Measurements from ENCODE around the gene H1-8.

DNA sequence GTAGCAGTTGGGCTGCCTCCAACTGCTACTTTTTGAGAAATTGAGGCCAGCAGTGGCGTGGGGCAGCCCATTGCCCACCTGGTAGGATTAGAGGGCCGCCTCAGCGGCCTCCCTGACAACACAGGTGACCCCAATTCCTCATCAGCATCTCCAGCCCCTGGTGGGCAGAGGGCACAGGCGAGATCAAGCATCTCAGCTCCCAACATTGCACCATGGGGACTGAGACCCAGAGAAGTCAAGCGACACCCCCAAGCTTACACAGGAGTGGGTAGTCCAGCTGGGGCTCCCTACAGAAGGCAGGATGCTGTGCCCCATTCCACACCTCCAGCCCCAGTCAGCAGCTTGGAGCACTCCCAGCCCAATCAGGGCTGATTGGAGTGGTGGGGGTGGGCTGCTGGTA, 228 bp upstream of the H1-8 start:
- TF ChIP-seq, protein P1, sequence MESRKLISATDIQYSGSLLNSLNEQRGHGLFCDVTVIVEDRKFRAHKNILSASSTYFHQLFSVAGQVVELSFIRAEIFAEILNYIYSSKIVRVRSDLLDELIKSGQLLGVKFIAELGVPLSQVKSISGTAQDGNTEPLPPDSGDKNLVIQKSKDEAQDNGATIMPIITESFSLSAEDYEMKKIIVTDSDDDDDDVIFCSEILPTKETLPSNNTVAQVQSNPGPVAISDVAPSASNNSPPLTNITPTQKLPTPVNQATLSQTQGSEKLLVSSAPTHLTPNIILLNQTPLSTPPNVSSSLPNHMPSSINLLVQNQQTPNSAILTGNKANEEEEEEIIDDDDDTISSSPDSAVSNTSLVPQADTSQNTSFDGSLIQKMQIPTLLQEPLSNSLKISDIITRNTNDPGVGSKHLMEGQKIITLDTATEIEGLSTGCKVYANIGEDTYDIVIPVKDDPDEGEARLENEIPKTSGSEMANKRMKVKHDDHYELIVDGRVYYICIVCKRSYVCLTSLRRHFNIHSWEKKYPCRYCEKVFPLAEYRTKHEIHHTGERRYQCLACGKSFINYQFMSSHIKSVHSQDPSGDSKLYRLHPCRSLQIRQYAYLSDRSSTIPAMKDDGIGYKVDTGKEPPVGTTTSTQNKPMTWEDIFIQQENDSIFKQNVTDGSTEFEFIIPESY (CRISPR knock-in tag; IDR thresholded peaks at IDR 0.05): no peak
- TF ChIP-seq SMARCA4 (IDR thresholded peaks at IDR 0.05): no peak
- TF ChIP-seq NCOA1 (IDR thresholded peaks at IDR 0.05; ENCODE audit: low read depth): no peak
- no peak for TF ChIP-seq ZNF263 (CRISPR knock-in tag; IDR thresholded peaks at IDR 0.05; ENCODE audit: borderline replicate concordance)
- no peak for TF ChIP-seq MAFK (IDR thresholded peaks at IDR 0.05; ENCODE audit: low read length)
- TF ChIP-seq RCOR1 (IDR thresholded peaks at IDR 0.05; ENCODE audit: borderline replicate concordance in 1 of 2, low read depth in 2 of 2, low read length in 2 of 2): no peak
- no peak for TF ChIP-seq POLR2AphosphoS5 (IDR thresholded peaks at IDR 0.05; ENCODE audit: control insufficient read depth, insufficient read depth, low read depth, low read length)
- TF ChIP-seq TEAD4 (IDR thresholded peaks at IDR 0.05; ENCODE audit: low read length): no peak
- no peak for TF ChIP-seq TEAD4 (CRISPR knock-in tag; IDR thresholded peaks at IDR 0.05; ENCODE audit: borderline replicate concordance)
